GM21723 (cell line): ENCODE data around the gene CELF1.
"Not testable (repeated sequence)": the region's sequence is repeated elsewhere in the genome, so short reads cannot be mapped to it uniquely, and the experiment has no call there.

Source experiments
- ATAC-seq: cut with Tn5 transposase; IDR thresholded peaks from one replicate; pipeline ENCODE4 v1.9.1; 2021; ENCODE audit warnings: mild to moderate bottlenecking, moderate library complexity; ENCODE audit not compliant: unreplicated experiment

CELF1 gene

GRCh38 chr11:47541070-47541469, 11.9 kb downstream of the CELF1 start:
- no peak for ATAC-seq

GRCh38 chr11:47539681-47540039, 13.3 kb downstream of the CELF1 start:
- ATAC-seq = no peak

GRCh38 chr11:47538741-47539565, 14.0 kb downstream of the CELF1 start:
- ATAC-seq = no peak

GRCh38 chr11:47536915-47537314, 16.0 kb downstream of the CELF1 start:
- ATAC-seq = no peak

GRCh38 chr11:47534704-47535251, 18.2 kb downstream of the CELF1 start:
- ATAC-seq = no peak

- ATAC-seq = no peak
These were observed 19.2 kb downstream of the CELF1 start for GRCh38 chr11:47533690-47534151.

GRCh38 chr11:47532597-47533213, 20.2 kb downstream of the CELF1 start:
- no peak for ATAC-seq

- no peak for ATAC-seq
These were observed 21.3 kb downstream of the CELF1 start for GRCh38 chr11:47531666-47532065.

- not testable (repeated sequence) for ATAC-seq
These were observed 22.2 kb downstream of the CELF1 start for GRCh38 chr11:47530721-47531120.

- ATAC-seq = no peak
These were observed 23.0 kb downstream of the CELF1 start for GRCh38 chr11:47529951-47530350.

GRCh38 chr11:47527186-47527585, 25.7 kb downstream of the CELF1 start:
- no peak for ATAC-seq

- not testable (repeated sequence) for ATAC-seq
These were observed 26.9 kb downstream of the CELF1 start for GRCh38 chr11:47526032-47526431.

- peak; percentile 23 for ATAC-seq
These were observed 28.5 kb downstream of the CELF1 start for GRCh38 chr11:47524291-47524874.

- peak; percentile 57 for ATAC-seq
These were observed 29.3 kb downstream of the CELF1 start for GRCh38 chr11:47523490-47524225.

GRCh38 chr11:47518212-47518964, 34.5 kb downstream of the CELF1 start:
- ATAC-seq = no peak

GRCh38 chr11:47516984-47517853, 35.7 kb downstream of the CELF1 start:
- no peak for ATAC-seq

GRCh38 chr11:47516155-47516554, 36.8 kb downstream of the CELF1 start:
- ATAC-seq = no peak

GRCh38 chr11:47514825-47515647, 37.9 kb downstream of the CELF1 start:
- peak; percentile 39 for ATAC-seq
